HPDE6-E6E7 (cell line): ENCODE results near the gene TTC9C.
"Not testable (repeated sequence)": the region's sequence is repeated elsewhere in the genome, so short reads cannot be mapped to it uniquely, and the experiment has no call there.

Source experiments
- DNase-seq: peaks from one replicate; pipeline ENCODE4 v3.0.0; 2011; ENCODE audit warnings: missing footprints; ENCODE audit errors: extremely low spot score

The TTC9C gene, protein sequence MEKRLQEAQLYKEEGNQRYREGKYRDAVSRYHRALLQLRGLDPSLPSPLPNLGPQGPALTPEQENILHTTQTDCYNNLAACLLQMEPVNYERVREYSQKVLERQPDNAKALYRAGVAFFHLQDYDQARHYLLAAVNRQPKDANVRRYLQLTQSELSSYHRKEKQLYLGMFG

DNA sequence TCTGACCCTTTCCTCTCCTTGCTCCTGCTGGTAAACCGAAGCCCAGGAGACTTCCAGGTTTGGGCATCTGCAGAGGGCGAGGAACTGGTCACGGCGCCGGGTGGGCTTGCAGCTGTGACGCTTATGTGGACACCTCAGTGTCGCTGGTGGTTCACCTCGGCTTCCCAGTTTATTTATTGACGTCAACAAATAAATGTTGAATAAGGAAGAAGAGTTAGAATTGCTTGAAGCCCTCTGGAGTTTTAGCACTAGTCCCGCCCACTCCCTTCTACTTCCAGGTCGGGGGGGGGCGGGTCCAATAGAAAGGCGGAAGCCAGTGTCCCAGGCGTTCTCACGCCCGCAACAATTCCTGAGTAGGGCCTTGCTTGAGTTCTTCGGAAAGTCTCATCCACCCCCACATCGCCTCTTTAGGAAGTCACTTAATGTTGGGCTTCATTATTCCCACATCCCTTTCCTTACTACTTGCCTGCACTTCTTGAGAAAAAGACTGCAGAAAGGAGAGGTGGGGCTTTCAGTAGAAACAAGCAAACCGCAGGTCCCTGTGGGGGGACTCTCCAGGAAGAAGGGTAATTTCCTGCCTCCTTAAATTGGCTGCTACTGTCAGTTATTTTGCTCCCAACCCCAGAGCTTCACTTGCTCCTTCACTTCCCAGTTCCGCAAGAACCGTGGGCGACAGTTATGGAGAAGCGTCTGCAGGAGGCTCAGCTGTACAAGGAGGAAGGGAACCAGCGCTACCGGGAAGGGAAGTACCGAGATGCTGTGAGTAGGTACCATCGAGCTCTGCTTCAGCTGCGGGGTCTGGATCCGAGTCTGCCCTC, at the start of gene TTC9C:
TTC9C (plus strand) TSS at position 316 of the 818 bp plus-strand sequence; CDS start at position 679, 363 bp downstream.
- peak; percentile 84 for DNase-seq

DNA sequence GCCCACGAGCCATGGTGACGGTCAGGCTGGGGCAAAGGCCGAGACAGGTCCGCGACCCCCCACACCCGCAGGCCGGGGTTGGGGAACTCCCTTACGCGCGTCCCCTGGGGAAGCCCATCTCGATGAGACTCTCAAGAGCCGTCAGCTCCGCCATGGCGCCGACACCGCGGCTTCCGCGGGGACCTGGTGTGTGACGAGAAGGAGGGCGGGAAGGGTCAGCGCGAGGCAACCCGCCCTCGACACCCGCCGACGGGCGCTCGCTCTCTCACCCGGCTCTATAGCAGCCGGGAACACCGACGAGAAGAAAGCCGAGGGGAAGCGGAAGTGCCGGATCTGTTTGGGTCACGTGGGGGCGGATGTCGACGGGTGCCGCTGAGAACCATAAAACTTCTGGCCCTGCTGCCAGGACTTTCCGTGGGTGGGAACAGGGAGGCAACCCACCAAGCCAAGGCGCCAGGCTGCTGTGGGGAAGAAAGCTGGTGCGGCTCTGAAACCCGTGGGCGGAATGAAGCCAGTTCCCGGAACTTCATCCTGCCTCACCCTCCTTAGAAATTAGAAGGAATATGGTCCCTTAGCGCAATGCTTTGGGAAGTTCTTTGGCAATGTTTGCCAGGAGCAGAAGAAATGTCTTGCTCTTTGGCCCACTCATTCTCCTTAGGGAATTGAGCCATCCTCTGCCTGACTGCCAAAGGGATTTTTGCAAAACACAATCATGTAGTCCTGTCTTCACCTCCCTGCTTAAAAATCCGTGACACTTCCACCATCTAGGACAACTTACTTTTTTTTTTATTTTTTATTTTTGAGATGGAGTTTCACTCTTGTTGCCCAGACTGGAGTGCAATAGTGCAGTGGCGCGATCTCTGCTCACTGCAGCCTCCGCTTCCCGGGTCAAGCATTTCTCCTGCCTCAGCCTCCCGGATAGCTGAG, 49.3 kb upstream of the TTC9C start, which contains the start of gene UBXN1:
UBXN1 (minus strand) TSS at position 304 of the 927 bp plus-strand sequence; CDS start at position 154, 150 bp downstream.
- DNase-seq = peak; percentile 82

DNA sequence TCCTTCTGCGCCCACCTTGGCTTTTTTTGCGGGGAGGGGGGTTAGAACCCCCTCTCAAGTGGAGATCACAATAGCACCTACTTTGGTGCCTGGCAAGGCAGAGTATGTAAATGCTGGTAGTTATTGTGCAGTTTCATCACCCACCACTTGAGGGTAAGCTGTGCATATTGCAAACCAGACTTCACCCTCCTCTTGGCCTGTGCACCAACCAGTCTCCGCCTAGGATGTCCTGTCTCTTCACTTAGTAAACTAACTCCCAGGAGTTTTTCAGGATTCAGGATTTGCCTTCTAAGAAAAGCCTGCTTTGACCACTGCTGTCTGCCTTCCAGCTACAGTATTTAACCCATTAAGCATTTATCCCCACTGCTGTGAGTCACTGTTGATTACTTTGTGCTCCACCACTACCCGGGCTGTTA, 47.5 kb upstream of the TTC9C start:
- peak; percentile 67 for DNase-seq

GRCh38 chr11:62682518-62682917, 45.8 kb upstream of the TTC9C start:
- no peak for DNase-seq

- DNase-seq = no peak
These were observed 40.5 kb upstream of the TTC9C start for GRCh38 chr11:62687508-62688396.

GRCh38 chr11:62688491-62688890, 39.8 kb upstream of the TTC9C start:
- no peak for DNase-seq

- no peak for DNase-seq
These were observed 38.7 kb upstream of the TTC9C start, which contains the start of gene LRRN4CL for GRCh38 chr11:62689421-62690183. TSS of gene LRRN4CL (minus strand) at chr11:62689530. CDS start at chr11:62688508, 1,022 bp downstream.

- DNase-seq = not testable (repeated sequence)
These were observed 34.7 kb upstream of the TTC9C start for GRCh38 chr11:62693624-62694023.

DNA sequence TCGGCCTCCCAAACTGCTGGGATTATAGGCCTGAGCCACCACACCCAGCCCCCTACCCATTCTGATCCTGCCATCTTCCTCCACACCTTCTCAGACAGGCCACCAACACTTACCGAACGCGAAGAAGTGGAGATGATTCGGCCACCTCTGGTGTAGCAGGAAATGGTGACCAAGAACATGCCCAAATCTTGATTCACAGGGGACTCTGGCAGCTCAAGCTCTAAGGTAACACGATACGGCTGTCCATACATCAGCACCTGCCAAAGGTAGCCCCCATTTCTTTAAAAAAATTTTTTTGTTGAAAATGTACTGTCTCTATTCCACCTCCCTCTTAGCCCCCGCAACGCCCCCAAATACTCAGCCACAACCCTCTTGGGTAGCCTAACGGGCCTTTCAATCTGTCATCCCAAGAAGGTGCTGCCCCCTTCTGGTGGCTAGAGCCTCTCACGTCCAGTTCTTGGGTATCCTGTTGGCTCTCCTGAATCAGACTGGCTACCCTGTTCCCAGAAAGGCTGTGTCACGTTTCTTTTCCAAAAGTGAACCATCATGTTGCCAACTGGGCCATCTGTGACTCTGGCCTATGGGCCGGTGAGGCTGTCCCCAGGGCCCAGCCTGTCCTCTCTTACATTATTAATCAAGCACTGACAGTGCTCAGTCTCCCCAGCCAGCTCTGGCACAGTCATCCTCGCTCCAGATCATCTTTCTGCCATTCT, 33.7 kb upstream of the TTC9C start:
- peak; percentile 67 for DNase-seq

DNA sequence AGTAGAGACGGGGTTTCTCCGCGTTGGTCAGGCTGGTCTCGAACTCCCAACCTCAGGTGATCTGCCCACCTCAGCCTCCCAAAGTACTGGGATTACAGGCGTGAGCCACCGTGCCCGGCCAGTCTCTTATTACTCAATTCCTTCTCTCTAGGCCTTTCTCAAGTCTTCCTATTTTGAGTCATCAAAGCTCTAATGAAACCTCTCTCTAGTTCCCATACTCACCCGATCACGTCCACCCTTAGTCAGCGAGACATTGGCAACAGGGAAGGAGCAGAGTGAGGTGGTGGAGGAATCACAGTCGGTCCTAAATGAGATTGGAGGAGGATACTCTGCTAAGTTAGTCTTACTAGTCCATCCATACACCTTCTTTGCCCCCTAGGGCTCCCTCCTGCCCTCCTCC, 26.0 kb upstream of the TTC9C start:
- DNase-seq = no peak

DNA sequence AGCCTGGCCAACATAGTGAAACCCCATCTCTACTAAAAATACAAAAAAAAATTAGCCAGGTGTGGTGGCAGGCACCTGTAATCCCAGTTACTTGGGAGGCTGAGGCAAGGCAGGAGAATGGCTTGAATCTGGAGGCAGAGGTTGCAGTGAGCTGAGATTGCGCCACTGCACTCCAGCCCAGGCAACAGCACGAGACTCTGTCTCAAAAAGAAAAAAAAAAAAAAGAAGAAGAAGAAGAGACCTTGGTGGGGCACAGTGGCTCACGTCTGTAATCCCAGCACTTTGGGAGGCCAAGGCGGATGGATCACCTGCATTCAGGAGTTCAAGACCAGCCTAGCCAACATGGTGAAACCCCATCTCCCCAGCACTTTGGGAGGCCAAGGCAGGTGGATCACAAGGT, 24.4 kb upstream of the TTC9C start:
- DNase-seq = not testable (repeated sequence)

DNA sequence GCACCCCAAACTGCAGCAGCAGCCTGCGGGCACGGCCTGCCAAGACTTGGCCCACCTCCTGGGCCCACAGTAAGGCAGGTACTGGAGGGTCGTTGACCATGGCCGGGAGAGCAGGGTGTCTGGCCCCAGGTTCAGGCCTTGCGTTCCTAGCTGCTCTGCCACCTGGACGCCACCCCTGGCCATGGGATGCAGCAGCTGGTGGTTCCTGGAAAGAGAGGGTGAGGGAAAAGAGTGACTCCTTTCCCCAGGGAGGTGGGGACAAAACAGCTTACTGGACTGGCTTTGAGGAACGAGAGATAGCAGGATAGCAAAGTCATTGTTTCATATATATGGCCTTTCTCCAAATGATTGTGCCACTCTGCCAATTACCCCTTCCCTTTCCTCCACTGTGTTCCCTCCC, 22.9 kb upstream of the TTC9C start:
- DNase-seq = no peak

DNA sequence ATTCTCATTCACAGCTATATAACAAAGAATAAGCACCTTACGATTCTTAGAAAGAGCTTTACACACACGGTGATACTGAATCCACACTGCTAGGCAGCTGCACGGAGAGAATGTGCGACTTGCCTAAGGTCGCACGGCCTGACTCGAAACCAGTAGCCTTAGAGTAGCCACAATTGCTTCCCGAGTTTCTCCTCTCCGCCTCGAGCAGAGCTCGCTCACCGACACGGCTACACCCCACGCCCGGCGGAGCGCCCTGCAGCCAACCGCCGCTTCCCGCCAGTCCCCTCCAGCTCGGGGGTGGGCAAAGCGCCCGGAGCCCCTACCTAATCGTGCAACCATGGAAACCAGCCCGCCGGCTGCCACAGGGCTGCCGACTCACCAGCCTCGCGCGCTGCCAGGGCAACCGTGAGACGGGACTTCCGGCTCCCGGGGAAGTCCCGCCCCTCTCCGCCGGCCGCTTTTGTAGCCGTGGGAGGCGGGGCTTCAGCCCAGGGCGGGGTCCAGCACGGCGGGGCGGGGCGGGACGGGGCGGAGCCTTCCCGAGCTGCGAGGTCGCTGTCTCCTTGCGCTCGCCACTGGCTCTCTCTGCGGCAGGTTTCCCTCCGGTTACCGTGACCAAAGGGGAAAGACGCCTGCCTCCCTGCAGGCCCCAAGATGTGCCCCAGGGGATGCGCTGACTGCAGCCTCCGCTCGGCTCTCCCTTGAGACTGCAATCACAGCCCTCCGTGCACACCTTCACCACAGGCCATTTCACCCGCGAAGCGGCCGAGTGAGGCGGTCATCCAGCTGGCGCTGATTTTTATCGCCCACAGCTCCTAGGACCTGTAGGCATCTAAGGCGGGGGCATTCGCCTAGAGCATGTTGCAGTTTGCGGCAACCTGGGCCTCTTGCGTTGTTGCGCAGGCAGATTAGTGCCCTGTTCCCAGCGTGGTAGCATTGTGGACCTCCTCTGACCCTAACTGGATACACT, 22.1 kb upstream of the TTC9C start:
- peak; percentile 77 for DNase-seq

- DNase-seq = no peak
These were observed 21.4 kb upstream of the TTC9C start for GRCh38 chr11:62706850-62707247.

GRCh38 chr11:62707277-62707861, 20.9 kb upstream of the TTC9C start, which contains the start of the genes BSCL2 and GNG3:
TSS of gene BSCL2 (minus strand) at chr11:62707424. CDS start at chr11:62707195, 229 bp downstream.
TSS of gene GNG3 (plus strand) at chr11:62707676. CDS start at chr11:62708296, 620 bp downstream.
- no peak for DNase-seq

GRCh38 chr11:62708392-62708791, 19.9 kb upstream of the TTC9C start:
- no peak for DNase-seq

DNA sequence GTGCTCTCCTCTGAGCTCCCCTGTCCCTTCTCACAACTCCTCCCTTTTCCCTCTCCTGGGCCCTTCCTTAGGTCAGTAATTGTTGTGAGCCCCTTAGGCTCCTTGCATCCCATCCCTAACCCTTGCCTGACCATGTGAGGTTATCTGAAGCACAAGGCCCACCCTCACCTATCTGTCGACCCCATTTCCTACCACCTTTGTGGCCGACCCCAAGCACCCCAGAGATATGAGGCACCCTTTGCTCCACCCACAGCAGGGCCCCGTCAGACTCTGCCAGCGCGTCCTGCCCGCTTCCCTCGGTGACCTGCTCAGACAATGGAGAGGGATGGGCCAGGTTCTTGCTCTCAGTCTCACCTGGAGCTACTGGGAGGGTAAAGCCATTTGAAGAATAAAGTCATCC, 19.5 kb upstream of the TTC9C start:
- no peak for DNase-seq
